ENCODE measurements around the gene CRTC3.

DNA sequence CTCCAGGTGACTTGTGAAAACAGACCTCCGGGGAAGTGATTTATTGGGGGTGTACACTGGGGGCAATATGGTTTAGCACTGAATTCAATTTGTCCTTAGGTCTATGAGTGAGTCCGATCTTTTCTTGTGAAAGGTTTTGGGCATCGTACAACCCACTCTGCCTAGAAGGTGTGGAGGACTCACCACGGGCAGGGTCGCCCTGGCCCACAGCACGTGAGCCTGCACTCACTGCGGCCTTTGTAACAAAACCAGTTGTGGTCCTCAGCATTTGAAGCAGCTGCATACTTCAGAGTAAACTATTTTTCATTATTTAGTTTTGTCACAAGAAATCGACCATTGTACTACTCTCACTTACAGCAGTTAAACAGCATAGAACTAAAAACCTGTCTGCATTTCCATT is 114.8 kb downstream of the CRTC3 start:
- TF ChIP-seq POLR2AphosphoS5 (IDR thresholded peaks at IDR 0.05; ENCODE audit: low read depth, low read length) (no peak), FOXP2 (optimal IDR thresholded peaks at IDR 0.05; ENCODE audit: borderline replicate concordance, extremely low read depth, extremely low read length, insufficient read depth) (no peak), SIN3A (IDR thresholded peaks at IDR 0.05; ENCODE audit: borderline replicate concordance, insufficient read depth, low read length) (no peak)

Data from PFSK-1 (cell line).